ENCODE data around the gene MT3. TPM values are rescaled to one million over a fixed set of nuclear protein-coding genes. Genes with fewer than 3 reads are reported as not detected.
"Not testable (repeated sequence)": the region's sequence is repeated elsewhere in the genome, so short reads cannot be mapped to it uniquely, and the experiment has no call there.

Gene MT3
- total RNA-seq, 1 experiment from 2014 or later = not detected

- H3K27me3 ChIP-seq (ENCODE audit: control insufficient read depth, insufficient read depth, low read length); BruUV-seq (replicated peaks); intact Hi-C loops (cut with micrococcal nuclease; ENCODE audit: unreplicated experiment); POLR2A ChIA-PET; H3K9me3 ChIP-seq (ENCODE audit: control insufficient read depth, insufficient read depth, low read depth, low read length); ATAC-seq; CTCF ChIA-PET; H3K4me3 ChIP-seq (ENCODE audit: low read depth in 2 of 2, low read length in 2 of 2); H3K36me3 ChIP-seq (ENCODE audit: control insufficient read depth, insufficient read depth, low read length); DNase-seq (ENCODE audit: low read depth, low spot score); in situ Hi-C loops (cut with HindIII; ENCODE audit: low pct_unique_long_range_greater_than_20kb, low sequenced_read_pairs): not testable (repeated sequence)
- H3K27ac ChIP-seq (ENCODE audit: low read length) = 0 out of 2 replicates have a peak overlapping the region, but pooled peaks have one; percentile 23
- peaks cover 12% of the 10 kb centered on the region for H3K4me1 ChIP-seq (ENCODE audit: control insufficient read depth, insufficient read depth, low read length)
Observed at GRCh38 chr16:56623184-56623583, 33.9 kb downstream of the MT3 start.

- Histone ChIP-seq H3K27ac (ENCODE audit: low read length) (no peak overlapping the region; the same call in 1 of the 2 replicates), H3K27me3 (ENCODE audit: control insufficient read depth, insufficient read depth, low read length) (no peaks in the 10 kb centered on the region), H3K36me3 (ENCODE audit: control insufficient read depth, insufficient read depth, low read length) (no peaks in the 10 kb centered on the region; the same call in 1 of the 2 replicates), H3K9me3 (ENCODE audit: control insufficient read depth, insufficient read depth, low read depth, low read length) (no peaks in the 10 kb centered on the region), H3K4me1 (ENCODE audit: control insufficient read depth, insufficient read depth, low read length) (peaks cover 17% of the 10 kb centered on the region), H3K4me3 (ENCODE audit: low read depth in 2 of 2, low read length in 2 of 2) (no peak overlapping the region)
- ChIA-PET CTCF (interaction anchor here (0.7 to 0.9 kb wide), 2 partner anchors 20 to 29 kb away, joined by 4 to 5 read pairs; no protein-coding TSS in a partner anchor), POLR2A (interaction anchor here (0.5 kb wide), 1 partner anchor 1949 kb away, joined by 4 read pairs; no protein-coding TSS in a partner anchor)
- TF ChIP-seq POLR2AphosphoS5 (IDR thresholded peaks at IDR 0.05; ENCODE audit: low read depth, low read length) (no peak), REST (IDR thresholded peaks at IDR 0.05; ENCODE audit: insufficient read depth in 1 of 2, low read depth in 2 of 2, low read length in 1 of 2) (no peak)
- intact Hi-C loops (cut with micrococcal nuclease; ENCODE audit: unreplicated experiment) (no loop called here), in situ Hi-C loops (cut with HindIII; ENCODE audit: low pct_unique_long_range_greater_than_20kb, low sequenced_read_pairs) (no loop called here)
- DNase-seq (ENCODE audit: low read depth, low spot score) (no peak), ATAC-seq (no peak)
- TSS peak; percentile 60 for BruUV-seq (replicated peaks)
Observed at GRCh38 chr16:56623637-56624036, 34.3 kb downstream of the MT3 start.

- H3K36me3 ChIP-seq (ENCODE audit: control insufficient read depth, insufficient read depth, low read length) = no peaks in the 10 kb centered on the region; the same call in 1 of the 2 replicates
- peak within 1 kb of the TSS; percentile 89 for H3K27ac ChIP-seq (ENCODE audit: low read length)
- no peak for TF ChIP-seq TCF7L2 (IDR thresholded peaks at IDR 0.05; ENCODE audit: low read depth, low read length)
- 0 out of 4 replicates have a peak, but pooled peaks of 1 of the 2 experiments have one; percentile 14 for TF ChIP-seq REST (IDR thresholded peaks at IDR 0.05; ENCODE audit: insufficient read depth in 1 of 2, low read depth in 2 of 2, low read length in 1 of 2)
- TF ChIP-seq CTCF (IDR thresholded peaks at IDR 0.05) = no peak
- no peak; the same call in 1 of the 2 replicates for TF ChIP-seq SIN3A (IDR thresholded peaks at IDR 0.05; ENCODE audit: borderline replicate concordance, insufficient read depth, low read depth, low read length)
- TF ChIP-seq POLR2AphosphoS5 (IDR thresholded peaks at IDR 0.05; ENCODE audit: low read depth, low read length) = peak; percentile 99
- H3K4me1 ChIP-seq (ENCODE audit: control insufficient read depth, insufficient read depth, low read length) = peaks cover 17% of the 10 kb centered on the region
- intact Hi-C loops (cut with micrococcal nuclease; ENCODE audit: unreplicated experiment) = no loop called here
- ATAC-seq (peak; percentile 87), DNase-seq (ENCODE audit: low read depth, low spot score) (no peak)
- CTCF ChIA-PET = interaction anchor here (0.6 to 1.3 kb wide), 4 partner anchors 17 to 32 kb away, joined by 3 read pairs; partner anchors contain the start of gene MT2A
- no peaks in the 10 kb centered on the region for H3K27me3 ChIP-seq (ENCODE audit: control insufficient read depth, insufficient read depth, low read length)
- H3K9me3 ChIP-seq (ENCODE audit: control insufficient read depth, insufficient read depth, low read depth, low read length) = no peaks in the 10 kb centered on the region
- POLR2A ChIA-PET = interaction anchor here (0.6 to 1.0 kb wide), 4 partner anchors 18 to 77 kb away, joined by 3 to 4 read pairs (median 4); no protein-coding TSS in a partner anchor
- in situ Hi-C loops (cut with HindIII; ENCODE audit: low pct_unique_long_range_greater_than_20kb, low sequenced_read_pairs) = no loop called here
- peak within 1 kb of the TSS; percentile 57 to 72 for H3K4me3 ChIP-seq (ENCODE audit: low read depth in 2 of 2, low read length in 2 of 2)
- no TSS peak for BruUV-seq (replicated peaks)
Observed at GRCh38 chr16:56625140-56625942, 36.0 kb downstream of the MT3 start, which contains the start of gene MT1E. Gene MT1E, plus strand, starts transcription at chr16:56625781. Its CDS starts 71 bp downstream, at chr16:56625852.

Data from Panc1 (cell line).